Sigmoid colon (tissue), 4 donors: ENCODE measurements around the gene BYSL.
"Not testable (repeated sequence)": the region's sequence is repeated elsewhere in the genome, so short reads cannot be mapped to it uniquely, and the experiment has no call there.

Experiments used
- CTCF ChIP-seq, 4 experiments: fragments of 450-650 bp in 3 of 4; fragments of 200-600 bp in 1 of 4; IDR thresholded peaks; one replicate each; pipeline ENCODE4 v1.5.1; 2016 to 2019; ENCODE audit warnings: antibody characterized with exemption in 4 of 4, mild to moderate bottlenecking in 3 of 4, moderate library complexity in 2 of 4
- EP300 ChIP-seq, 4 donors: sonication (generic); formaldehyde crosslinking; IDR thresholded peaks; one replicate each; pipeline ENCODE4 v1.6.1; 2017; ENCODE audit warnings: antibody characterized with exemption in 4 of 4
- POLR2A ChIP-seq, 2 donors: fragments of 450-650 bp; IDR thresholded peaks; one replicate each; pipeline ENCODE4 v1.6.1; 2016; ENCODE audit warnings: antibody characterized with exemption in 2 of 2, mild to moderate bottlenecking in 2 of 2, moderate library complexity in 2 of 2

- TF ChIP-seq CTCF, POLR2A, EP300 (IDR thresholded peaks at IDR 0.05): not testable (repeated sequence)
Measured at GRCh38 chr6:41942882-41943281, 21.6 kb downstream of the BYSL start.
